K562 (cell line): ENCODE results near the gene TXLNA. TPM values are rescaled to one million over a fixed set of nuclear protein-coding genes. Genes with fewer than 3 reads are reported as not detected.
A peak's percentile ranks its signal among the peaks of the same experiment; 100 is the strongest.

Experiments used
- E2F5 ChIP-seq: sonication (generic); formaldehyde crosslinking; IDR thresholded peaks from 2 replicates; pipeline ENCODE4 v1.8.0; 2022; ENCODE audit warnings: mild to moderate bottlenecking, missing genetic modification reagents
- HMBOX1 ChIP-seq: sonication (generic); IDR thresholded peaks from 2 replicates; pipeline ENCODE4 v1.6.1; 2016
- THAP12 ChIP-seq: fragments of 250-450 bp; sonication (Bioruptor Pico); IDR thresholded peaks from 2 replicates; pipeline ENCODE4 v1.9.0; 2021; ENCODE audit warnings: mild to moderate bottlenecking, inconsistent platforms
- ZNF311 ChIP-seq: fragments of 250-450 bp; sonication (Bioruptor Pico); IDR thresholded peaks from 2 replicates; pipeline ENCODE4 v1.4.0; 2020; ENCODE audit warnings: mild to moderate bottlenecking, moderate library complexity
- polyA plus RNA-seq, 8 experiments: library from polyadenylated mRNA; depleted of rRNA in 4 of 8; stranded (reverse) in 5 of 8; unstranded in 3 of 8; fragments of >200 nt; fragmentation: Nextera tagmentation in 2 of 8; fragmentation: Illumina TruSeq in 1 of 8; extraction: Ambion mirVana in 2 of 8; extraction: Trizol in 1 of 8; gene quantifications; 2 replicates each; pipeline versions ENCODE4 v1.2.1 to v1.2.3, GENCODE V29; 2011 to 2014; ENCODE audit warnings: inconsistent platforms in 1 of 8, missing spikeins in 1 of 8
- total RNA-seq, 7 experiments: library from RNA; depleted of rRNA in 6 of 7; stranded (reverse); fragments of >200 nt in 6 of 7; fragmentation: Illumina TruSeq in 2 of 7; extraction: Trizol in 2 of 7; gene quantifications; 2 replicates each; pipeline versions ENCODE4 v1.2.1 to v1.2.3, GENCODE V29; 2011 to 2021; ENCODE audit warnings: low replicate concordance in 1 of 7

Gene TXLNA
- total and polyA plus RNA-seq, 9 of the 15 experiments (the other 6 are each of a cell fraction or from before 2014, with no cell fraction given), result 9.2 to 54.5 (median 39.3) TPM

GRCh38 chr1:32178380-32179192, 889 bp upstream of the TXLNA start (continued):
- TF ChIP-seq E2F5 (CRISPR knock-in tag) (0 out of 2 replicates have a peak, but pooled peaks have one; percentile 3), THAP12 (CRISPR knock-in tag) (no peak), HMBOX1 (0 out of 2 replicates have a peak, but pooled peaks have one; percentile 42), ZNF311 (CRISPR knock-in tag) (no peak)
- TF ChIP-seq, all 486 proteins: peak for 10
